HG03558 (cell line): ENCODE measurements around the gene SLIT1.

Experiments used
- ATAC-seq: cut with Tn5 transposase; IDR thresholded peaks from one replicate; pipeline ENCODE4 v1.9.1; 2021; ENCODE audit warnings: moderate number of reproducible peaks; ENCODE audit not compliant: unreplicated experiment; ENCODE audit errors: extremely low read depth

Gene SLIT1

DNA sequence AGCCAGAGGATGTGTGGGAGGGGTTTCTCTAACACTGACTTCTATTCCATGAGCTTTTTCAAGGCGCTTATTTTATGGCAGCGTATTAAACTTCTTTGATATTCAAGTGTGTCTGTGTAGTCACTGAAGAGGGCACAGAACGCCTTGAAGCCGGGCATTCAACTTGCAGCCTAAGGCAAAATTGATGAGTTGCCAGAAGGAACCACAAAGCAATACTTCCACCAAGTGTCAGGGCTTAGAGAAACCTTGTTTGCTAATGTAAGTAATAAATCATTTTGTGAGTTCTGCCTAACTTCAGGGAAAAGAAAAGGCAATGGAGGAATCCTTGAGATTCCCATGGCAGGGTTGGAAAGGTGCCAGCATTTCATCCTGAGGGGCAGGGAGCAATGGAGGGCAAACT, 189.9 kb downstream of the SLIT1 start:
- ATAC-seq = no peak

DNA sequence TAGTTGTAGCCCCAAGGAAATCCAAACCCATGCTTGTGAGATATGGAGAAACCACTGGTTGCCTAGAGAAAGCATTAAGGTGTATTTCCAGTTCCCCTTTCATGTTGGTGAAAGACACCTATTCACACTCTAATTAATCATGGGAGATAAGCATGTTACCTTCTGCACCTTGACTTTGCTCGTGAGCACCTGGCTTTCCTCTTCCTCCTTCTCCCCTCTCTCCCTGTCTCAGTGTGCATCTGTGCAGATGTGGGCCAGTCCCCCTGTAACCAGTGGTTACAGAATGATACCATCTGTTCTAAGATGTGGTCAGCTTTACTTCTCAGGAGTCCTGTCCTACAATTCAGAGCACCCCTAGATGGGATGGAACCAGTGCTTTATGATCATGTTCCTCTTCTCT, 193.0 kb downstream of the SLIT1 start:
- peak; percentile 45 for ATAC-seq

DNA sequence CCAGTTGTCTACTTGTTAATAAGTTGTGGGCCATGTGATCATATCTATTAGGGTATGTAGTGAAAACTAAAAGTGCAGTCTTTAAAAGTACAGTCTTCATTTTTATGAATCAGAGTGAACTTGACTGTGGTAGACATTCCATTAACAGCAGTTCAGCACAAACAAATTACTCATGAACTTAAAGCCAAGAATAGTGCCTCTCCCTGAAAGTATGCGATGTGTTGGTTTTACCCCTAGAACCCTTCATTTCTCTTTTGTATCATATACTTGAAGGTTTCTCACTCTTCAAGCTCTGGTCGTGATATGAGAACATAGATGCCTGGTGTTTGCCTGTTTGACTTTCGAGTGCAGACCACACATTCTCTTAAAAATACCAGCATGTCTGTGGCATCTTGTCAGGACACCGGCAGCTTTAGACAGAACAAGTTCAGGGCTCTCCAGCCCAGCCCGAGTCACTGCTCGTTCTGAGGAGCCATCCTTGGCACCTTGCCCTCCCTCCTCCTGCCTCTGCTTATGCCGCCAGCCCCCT, 194.4 kb downstream of the SLIT1 start:
- ATAC-seq = no peak

DNA sequence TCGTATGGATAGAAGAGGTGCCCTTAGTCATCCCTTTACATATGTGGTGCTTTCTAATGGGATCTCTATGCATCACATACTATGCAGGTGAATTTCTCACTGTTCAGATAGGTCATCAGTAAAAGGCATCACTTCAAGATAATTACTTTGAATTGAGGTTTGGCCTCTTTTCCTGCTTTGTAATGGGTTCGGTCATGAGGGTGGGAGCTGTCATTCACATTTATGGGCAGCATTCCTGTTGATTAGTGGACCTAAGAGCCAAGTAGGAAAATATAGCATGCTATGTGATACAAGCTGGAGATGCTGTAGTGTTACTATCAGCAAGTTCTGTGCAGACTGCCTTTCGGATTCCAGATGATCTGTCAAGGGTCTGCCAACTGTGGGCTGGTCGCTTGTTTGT, 197.3 kb downstream of the SLIT1 start:
- no peak for ATAC-seq

DNA sequence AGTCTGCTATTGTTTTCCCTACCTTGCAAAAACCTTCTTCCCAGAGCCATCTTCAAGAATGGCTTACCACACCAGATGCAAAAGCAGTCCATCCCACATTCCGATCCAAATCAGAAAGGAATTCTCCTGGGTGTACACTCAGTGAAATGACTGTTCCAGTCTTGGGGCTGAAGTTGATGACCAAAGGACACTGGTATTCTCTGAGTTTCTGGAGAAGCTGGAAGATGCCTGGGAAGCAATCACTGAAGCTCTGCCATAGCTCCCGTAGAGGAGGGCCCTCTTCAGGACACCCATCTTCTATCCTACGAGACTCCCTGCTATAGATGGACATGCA, 197.9 kb downstream of the SLIT1 start:
- ATAC-seq = no peak

DNA sequence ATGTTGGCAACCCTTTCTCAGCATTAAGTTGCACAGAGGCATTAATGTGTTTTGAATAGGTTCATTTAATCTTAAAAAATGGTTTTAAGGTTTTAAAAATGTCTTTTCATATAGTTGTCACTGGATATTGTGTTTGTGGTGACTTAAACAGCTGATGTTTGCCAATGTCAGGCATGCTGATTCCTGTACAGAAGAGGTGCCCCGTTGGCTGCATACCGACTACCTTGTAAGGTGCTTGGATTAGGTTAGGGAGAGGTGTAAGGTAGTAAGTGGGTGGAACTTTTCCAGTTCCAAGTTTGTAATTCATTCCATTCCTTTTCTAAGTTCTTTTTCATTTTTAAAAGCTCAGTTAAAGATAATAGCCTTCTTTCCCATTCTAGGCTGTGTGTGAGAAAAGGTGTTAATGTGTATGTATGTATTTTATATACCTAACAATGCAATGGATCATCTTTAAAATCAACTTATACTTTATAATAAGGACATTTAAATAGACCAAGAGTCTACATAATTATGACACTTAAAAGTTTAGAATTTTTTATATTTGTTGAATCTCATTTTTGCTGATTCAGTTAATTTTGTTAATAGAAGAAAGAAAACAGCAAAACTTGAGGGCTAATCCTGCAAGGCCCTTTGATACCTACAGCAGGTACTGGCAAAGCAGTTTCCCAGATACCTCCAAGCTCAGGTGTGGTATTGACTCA, 198.5 kb downstream of the SLIT1 start:
- ATAC-seq = no peak

DNA sequence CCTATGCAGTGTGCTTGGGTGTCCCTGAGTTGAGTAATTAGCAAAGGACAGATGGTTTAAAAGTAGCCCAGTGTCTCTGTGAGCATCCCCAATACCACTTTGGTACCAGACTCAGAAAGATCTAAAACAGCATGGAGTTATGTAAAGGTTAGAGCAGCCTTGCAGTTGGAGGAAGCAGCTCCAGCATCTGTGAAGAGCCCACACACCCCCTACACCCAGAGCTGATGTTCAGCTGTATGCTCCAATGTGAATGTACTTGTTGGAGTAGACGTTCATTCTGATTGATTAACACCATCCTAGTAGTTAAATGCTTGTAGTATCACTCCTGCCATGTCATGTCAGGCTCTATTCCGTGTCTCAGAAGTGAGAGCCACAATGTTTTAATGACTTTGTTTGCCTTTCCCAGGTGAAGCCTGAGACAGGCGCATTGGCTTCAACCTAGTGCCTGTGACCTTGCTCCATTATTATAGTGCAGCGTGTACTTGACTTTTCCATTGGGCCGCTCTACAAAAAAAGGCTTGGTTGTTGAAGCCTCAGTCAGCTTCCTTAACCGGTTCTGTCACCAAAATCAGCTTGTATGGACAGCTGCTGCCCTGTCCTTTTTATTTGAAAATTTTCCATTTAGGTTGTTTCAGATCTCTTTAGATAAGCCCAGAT, 199.4 kb downstream of the SLIT1 start:
- no peak for ATAC-seq

DNA sequence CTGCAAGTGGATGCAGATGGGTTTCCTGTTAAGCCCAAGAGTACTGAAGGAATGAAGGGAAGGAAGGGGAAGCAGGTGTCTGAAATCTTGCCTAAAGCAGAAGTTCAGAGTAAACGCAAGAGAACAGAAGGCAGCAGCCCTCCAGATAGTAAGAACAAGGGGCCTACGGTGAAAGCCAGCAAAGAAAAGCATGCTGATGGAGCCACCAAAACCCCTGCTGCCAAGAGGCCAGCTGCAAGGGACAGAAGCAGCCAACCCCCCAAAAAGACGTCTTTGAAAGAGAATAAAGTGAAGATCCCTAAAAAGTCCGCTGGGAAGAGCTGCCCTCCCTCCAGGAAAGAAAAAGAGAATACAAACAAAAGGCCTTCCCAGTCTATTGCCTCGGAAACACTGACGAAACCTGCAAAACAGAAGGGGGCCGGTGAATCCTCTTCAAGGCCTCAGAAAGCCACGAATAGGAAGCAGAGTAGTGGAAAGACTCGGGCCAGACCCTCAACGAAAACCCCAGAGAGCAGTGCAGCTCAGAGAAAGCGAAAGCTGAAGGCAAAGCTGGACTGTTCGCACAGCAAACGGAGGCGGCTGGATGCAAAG, 201.1 kb downstream of the SLIT1 start:
- no peak for ATAC-seq

DNA sequence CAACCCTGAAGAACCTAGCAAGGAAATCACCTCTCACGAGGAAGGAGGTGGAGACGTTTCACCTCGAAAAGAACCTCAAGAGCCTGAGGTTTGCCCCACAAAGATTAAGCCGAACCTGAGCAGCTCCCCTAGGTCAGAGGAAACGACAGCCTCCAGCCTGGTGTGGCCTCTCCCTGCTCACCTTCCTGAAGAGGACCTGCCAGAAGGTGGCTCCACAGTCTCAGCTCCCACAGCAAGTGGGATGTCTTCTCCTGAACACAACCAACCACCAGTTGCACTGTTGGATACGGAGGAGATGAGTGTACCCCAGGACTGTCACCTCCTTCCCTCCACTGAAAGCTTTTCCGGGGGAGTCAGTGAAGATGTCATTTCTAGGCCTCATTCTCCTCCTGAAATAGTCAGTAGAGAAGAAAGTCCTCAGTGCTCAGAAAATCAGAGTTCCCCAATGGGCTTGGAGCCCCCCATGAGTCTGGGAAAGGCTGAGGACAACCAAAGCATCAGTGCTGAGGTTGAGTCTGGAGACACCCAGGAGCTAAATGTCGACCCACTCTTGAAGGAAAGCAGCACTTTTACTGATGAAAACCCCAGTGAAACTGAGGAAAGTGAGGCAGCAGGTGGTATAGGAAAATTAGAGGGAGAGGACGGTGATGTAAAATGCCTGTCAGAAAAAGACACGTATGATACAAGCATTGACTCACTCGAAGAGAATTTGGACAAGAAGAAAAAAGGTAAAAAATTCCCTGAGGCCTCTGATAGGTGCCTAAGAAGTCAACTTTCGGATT, 203.4 kb downstream of the SLIT1 start:
- ATAC-seq = no peak

DNA sequence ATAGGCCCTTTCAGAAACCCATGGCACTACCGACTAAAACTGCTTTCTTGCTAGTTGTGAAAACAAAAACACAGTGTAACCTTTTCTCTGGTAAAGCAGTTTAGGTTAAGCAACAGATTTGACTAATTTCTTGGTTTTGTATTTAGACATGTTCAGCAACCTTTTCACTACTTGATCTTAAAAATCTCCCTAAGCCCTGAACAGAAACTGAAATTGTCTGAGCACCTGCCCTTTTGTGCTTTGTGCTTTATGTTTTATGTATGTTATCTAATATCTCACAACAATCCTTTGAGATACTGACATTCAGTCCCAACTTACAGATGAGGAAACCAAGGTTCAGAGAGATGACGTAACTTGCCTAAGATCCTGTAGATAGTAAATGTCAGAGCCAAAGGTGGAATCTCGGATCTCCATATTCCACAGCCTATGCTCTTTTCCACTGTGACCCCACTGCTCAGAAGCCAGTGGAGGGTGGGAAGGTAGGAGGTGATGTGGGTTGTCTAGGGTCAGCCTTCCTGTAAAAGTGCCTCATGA, 207.1 kb downstream of the SLIT1 start:
- peak; percentile 78 for ATAC-seq

DNA sequence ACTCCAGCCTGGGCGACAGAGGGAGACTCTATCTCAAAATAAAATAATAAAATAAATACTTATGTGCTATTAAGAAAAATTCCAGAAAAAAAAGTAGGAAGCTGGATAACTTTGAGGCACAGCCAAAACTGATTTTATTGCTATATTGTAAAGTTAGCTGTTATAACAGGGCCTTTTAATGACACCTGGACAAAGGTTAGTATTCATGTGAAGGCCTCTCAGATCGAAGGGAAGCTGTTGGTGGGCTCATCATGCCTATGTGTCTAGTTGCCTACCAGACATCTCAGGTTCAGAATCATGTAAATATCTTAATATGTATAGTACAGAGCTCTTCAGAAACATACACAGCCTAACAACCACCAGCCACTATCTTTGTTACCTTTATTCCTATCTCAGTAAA, 210.6 kb downstream of the SLIT1 start:
- no peak for ATAC-seq

DNA sequence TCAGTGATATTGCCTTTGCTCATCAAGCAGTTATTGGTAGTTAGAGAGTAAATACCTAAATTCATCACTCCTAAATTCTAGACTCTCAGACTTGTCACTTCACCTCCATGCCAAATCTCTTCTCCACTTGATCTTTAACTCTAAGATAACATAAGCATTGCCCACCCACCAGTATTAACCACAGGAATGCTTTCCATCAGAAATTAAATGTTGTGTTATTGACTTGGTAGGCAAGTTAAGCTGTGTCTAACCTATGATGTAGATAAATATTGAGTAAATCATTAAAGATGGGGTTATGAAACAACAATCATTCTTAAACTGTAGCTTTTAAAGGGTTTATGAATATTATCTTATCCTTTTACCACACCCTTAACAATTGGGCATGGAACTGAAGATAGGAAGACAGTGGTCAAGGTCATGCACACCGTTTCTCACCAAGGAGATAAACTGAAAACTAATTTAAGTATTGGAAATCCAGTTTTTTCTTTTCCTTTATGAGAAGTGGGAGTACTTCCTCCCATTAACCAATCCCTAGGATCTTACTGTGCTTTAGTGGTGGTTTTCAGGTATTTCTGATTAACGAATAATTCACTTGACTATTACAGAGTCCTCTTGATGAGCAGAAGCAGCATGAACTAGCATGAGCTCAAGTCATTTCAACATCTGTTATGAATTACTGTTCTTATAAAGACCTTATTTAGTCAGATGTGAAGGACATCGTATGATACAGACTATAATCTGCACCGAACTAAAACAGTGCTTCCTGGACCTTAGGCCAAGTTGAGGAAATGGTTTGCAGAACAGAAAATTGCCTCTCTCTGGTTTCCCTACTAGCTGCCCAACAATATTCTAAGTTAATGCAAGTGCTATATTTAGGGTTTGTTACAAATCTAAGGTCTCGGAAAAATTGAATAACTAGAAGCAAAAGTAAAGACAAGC, 211.7 kb downstream of the SLIT1 start:
- no peak for ATAC-seq

DNA sequence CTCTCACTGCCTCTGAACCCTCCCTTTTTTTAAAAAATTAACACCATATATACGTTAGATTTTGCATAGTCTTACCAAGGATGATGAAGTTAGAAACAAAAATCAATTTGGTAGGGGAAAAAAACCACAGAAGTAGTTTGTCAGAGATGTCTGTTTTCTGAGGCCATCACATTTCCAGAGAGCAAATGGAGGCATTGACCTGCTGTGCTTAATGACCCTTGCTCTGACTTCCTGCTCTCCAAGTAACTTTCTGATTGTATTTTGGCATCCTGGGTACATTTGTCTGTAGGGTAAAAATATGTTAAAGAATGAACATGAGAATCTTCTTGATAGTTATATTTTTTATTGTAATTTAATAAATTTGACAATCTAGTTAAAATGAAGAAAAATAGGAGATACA, 213.5 kb downstream of the SLIT1 start:
- ATAC-seq = no peak

DNA sequence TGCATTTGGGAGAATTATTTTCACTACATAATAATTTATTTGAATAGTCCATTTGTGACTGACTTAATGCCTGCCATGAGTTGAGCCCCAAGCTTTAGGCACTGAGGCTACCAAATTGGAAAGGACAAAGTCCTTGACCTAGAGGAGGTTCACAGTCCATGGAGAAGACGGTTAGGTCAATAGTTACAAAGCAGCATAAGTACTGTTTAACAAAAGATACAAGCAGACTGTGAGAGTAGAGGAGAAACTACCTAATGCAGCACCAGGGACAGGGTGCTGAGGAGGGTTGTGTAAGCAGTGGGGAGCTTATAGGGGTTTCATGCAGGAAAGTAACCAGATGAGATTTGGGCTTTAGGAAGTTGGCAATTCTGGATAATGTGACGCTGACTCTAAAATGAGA, 214.4 kb downstream of the SLIT1 start:
- ATAC-seq = no peak

DNA sequence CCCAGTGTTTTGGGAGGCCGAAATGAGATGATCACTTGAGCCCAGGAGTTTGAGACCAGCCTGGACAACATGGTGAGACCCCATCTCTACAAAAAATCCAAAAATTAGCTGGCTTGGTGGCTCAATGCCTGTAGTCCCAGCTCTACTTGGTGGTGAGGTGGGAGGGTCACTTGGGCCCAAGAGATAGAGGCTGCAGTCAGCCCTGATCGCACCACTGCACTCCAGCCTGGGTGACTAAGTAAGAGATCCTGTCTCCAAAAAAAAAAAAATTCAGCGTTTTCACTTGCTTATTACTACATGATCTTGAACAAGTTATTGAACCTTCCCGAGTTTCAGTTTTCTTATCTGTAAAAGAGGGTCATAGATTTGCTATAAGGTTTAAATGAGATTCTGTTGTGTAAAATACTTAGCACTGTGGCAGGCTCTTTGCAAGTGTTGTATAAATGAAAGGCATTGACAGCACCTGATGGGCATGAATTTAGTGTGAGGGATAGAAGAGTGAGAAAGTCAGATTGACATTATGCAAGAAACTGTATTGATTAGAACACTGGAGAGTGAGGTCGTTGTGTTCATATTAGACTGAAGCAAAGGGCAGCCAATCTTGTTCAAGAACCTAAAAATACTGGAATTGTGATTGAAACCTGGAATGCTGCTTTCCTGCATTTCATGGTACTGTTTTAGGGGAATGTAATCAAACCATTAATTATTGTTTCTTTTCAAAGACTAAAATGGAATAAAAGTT, 216.9 kb downstream of the SLIT1 start:
- no peak for ATAC-seq

DNA sequence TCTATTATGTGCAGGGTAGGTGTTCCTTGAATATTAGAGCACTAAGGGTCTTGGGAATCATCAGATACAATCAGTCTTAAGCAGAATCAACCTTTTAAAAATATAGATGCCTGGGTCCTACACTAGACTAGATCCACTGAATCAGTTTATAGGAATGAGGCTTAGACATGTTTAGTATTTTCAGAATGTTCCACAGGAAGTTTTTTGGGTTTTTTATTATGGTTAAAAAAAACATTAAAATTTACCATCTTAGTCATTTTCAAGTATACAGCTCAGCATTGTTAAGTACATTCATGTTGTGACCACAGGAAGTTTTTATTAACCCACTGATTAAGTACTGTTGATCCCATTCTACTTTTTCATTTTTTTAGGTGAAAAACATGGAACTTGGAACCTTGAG, 217.9 kb downstream of the SLIT1 start:
- no peak for ATAC-seq

DNA sequence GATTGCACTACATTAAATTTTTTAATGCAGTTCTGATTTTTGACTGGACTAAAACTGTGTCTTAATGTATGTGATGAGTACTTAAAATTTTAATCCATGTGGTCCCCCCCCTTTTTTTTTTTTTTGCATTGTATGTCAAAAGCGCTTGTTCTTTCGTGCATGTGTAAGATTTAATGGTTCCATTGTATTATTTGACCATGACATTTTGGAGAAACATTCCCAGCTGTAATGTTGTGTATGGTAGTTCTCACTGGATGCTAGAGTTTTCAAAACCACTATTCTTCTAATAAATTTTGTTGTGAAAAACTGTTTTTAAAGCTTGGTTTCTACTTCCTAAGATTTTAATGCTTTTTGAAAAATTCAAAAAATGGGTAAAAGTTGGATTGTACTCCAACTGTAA, 221.6 kb downstream of the SLIT1 start:
- no peak for ATAC-seq

DNA sequence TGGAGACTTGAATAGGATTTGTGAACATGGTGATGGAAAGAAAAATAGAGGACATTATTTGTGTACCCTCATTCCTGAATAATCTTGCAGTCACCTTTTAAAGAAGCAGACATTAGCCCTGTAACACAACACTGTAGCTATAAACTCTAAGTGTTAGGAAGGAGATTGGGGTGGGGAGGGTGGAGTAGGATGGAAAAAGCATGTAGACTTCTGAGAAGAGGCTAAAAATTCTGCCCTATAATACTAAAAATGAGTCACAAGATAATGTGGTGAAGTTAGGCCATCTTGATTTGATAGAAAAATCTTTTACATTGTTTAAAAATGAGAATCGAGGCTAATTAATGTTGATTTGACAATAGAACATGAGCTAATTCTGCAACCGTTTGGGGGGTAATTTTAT, 224.9 kb downstream of the SLIT1 start:
- ATAC-seq = no peak

DNA sequence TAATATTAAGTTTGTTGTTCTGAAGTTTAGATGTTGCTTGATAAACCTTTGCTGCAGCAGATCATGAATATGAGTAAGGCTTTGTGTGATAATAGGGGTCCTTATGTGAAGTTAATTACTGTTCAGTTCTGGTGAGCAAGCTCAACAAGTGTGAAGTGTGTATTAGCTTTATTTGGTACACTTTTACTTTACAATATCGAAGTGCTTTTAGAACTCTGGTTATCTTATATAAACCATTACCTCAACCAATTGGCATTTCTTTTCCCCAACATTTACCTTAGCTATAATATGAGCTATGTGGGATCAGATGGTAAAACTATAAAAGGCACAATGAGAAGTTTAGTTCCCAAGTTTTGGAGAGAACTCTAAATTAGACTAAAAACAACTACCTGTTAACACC, 226.0 kb downstream of the SLIT1 start:
- no peak for ATAC-seq
